GM19193 (cell line): ENCODE data around the gene CRTAP.

Experiments used
- POLR2A ChIP-seq: IDR thresholded peaks from 4 replicates; pipeline ENCODE4 v1.6.1; 2011; ENCODE audit not compliant: insufficient read depth, insufficient read length; ENCODE audit errors: extremely low read depth

CRTAP gene

DNA sequence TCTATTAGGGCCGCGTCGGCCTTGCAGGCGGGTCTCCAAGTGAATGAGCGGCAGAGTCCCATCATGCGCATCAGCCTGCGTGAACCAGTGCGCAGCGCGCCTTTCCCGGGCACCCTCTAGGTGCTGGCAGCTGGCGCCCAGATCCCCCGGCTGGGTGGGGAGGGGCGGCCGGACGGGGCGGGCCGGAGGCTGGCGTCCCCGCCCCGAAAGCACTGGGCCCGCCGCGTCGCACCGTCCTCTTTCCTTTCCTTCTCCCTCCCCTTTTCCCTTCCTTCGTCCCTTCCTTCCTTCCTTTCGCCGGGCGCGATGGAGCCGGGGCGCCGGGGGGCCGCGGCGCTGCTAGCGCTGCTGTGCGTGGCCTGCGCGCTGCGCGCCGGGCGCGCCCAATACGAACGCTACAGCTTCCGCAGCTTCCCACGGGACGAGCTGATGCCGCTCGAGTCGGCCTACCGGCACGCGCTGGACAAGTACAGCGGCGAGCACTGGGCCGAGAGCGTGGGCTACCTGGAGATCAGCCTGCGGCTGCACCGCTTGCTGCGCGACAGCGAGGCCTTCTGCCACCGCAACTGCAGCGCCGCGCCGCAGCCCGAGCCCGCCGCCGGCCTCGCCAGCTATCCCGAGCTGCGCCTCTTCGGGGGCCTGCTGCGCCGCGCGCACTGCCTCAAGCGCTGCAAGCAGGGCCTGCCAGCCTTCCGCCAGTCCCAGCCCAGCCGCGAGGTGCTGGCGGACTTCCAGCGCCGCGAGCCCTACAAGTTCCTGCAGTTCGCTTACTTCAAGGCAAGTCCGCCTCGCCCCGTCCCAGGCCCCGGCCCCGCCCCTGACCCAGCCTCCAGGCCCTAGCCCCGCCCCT, at the start of gene CRTAP:
CRTAP (plus strand) TSS at position 243 of the 850 bp plus-strand sequence; CDS start at position 307, 64 bp downstream.
- peak; percentile 57 for TF ChIP-seq POLR2A

DNA sequence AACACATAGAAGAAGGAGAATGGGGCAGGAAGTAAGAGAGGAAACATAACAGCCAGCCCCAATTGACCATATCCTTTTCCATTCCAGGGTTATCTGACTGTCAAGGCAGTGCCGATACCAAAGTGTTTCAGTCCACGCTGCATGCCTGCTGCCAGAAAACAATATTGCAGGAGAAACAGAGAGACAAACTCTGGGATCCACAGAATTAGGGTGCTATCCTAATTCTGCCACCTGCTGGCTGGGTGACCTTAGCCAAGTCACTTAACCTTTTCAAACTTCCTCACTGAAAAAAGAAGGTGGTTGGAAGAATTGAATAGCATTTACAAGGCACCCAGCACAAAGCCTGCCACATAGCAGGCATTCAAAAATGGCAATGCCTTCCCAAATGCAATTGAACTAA, 48.9 kb upstream of the CRTAP start:
- no peak for TF ChIP-seq POLR2A

DNA sequence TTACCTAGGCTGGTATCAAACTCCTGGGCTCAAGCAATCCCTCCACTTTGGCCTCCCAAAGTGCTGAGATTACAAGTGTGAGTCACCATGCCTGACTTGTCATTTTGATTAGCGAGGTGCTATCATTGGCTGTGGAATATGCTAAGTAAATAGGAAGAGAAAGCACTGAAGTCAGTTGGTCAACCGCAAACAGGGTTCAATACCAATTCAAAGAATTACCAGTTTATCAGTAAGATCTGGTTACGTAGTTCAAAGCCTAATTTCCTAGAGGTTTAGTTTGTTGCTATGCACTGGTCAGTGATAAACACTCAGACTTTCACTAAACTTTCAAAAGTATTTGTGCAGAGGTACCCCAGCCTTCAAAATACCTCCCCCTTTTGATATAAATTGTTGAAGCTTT, 46.3 kb upstream of the CRTAP start:
- no peak for TF ChIP-seq POLR2A

DNA sequence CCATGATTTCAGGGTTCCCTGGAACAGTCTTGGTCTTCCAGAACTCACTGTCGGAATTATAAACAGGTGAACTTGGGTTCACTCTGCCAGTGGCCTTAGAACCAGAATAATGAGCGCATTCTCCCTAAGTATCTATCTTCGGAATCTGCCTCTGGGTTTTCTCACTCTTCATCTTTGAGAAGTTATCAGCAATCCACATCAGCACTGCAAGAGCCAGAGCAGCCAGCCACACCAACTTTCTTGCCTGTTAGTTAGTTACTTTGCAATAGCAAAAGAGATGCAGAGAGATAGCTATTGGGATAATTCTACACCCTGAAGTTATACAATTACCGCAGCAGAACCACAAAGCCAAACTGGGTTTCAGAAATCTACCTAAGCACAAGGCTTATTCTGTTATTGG, 42.6 kb upstream of the CRTAP start:
- TF ChIP-seq POLR2A: no peak

DNA sequence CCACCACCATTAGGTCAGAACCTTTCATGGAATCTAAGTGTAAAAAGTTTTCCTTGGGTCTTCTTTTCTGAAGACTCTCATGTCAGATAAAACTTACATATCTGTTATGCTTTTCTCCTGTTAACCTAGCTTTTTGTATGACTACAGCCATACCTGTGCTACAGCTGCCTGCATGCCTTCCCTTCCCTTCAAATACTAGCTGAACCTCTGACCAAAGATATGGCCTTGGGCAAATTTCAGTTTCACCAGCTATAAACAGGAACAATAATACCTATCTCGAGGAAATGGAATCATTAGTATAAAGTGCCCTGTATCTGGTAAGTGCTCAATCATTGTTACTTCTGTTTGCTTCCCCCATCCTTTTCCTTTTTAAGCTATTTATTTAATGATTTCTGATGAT, 41.9 kb upstream of the CRTAP start:
- TF ChIP-seq POLR2A: no peak

GRCh38 chr3:33074217-33075067, 39.4 kb upstream of the CRTAP start:
- TF ChIP-seq POLR2A: no peak

- no peak for TF ChIP-seq POLR2A
These were observed 37.8 kb upstream of the CRTAP start for GRCh38 chr3:33075995-33076394.

DNA sequence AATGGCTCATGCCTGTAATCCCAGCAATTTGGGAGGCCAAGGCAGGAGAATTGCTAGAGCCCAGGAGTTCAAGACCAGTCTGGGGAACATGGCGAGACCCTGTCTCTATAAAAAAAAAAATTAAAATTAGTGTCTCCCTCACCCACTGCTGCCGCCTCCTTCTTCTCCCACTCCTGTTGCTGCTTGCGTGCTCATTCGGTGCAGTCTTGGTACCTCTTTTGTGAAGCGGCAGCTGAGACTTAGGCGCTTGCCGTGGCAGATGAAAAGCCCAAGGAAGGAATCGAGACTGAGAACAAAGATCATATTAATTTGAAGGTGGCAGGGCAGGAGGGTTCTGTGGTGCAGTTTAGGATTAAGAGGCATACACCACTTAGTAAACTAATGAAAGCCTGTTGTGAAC, 36.9 kb upstream of the CRTAP start:
- no peak for TF ChIP-seq POLR2A

DNA sequence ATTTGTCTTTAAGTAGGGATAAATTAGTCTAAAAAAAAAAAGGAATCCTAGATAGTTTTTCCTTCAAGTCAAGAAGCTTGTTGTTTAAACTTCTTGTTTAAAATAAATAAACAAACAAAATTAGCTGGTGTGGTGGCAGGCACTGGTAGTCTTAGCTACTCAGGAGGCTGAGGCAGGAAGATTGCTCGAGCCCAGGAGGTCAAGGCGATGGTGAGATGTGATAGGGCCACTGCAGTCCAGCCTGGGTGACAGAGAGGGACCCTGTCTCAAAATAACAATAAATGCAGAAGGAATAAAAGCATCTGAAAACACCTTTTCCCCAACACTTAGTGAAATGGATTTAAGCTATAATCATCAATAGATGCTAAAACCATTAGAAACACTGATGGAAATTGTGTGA, 35.8 kb upstream of the CRTAP start:
- no peak for TF ChIP-seq POLR2A

GRCh38 chr3:33081812-33082211, 32.0 kb upstream of the CRTAP start:
- no peak for TF ChIP-seq POLR2A

GRCh38 chr3:33083958-33084357, 29.9 kb upstream of the CRTAP start:
- no peak for TF ChIP-seq POLR2A

- TF ChIP-seq POLR2A: no peak
These were observed 25.1 kb upstream of the CRTAP start for GRCh38 chr3:33088691-33089090.

GRCh38 chr3:33089515-33089914, 24.3 kb upstream of the CRTAP start:
- TF ChIP-seq POLR2A: no peak

DNA sequence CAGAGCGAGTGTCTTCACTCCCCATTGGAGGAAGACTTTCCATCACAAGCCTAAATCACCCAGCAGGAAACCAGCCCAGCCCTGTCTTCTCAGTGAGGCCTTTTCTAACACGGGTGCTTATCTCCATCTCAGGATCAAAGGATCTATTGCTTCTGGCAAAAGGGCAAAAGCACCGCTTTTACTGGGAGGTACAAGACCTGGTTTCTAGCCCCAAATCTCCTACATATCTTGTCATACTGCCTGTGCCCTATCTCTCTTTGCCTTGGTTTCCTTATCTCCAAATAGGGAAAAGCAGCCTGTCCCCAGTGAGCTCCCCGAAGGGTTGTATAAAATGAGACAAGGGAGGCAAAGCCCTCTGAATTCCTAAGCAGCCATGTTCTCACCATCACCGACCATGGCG, 22.1 kb upstream of the CRTAP start:
- no peak for TF ChIP-seq POLR2A

- TF ChIP-seq POLR2A: no peak
These were observed 21.1 kb upstream of the CRTAP start for GRCh38 chr3:33092496-33093254.
